HepG2 (cell line): Measurements from ENCODE around the gene LTA4H. TPM values are rescaled to one million over a fixed set of nuclear protein-coding genes. Genes with fewer than 3 reads are reported as not detected.

Source experiments
- ELF1 ChIP-seq: sonication (generic); formaldehyde crosslinking; IDR thresholded peaks from 2 replicates; pipeline ENCODE4 v1.4.0; 2020; ENCODE audit warnings: missing genetic modification reagents
- HMG20A ChIP-seq: IDR thresholded peaks from 2 replicates; pipeline ENCODE4 v1.6.1; 2016; ENCODE audit warnings: borderline replicate concordance
- ZC3H4 ChIP-seq: sonication (generic); formaldehyde crosslinking; IDR thresholded peaks from 2 replicates; pipeline ENCODE4 v1.4.0; 2020; ENCODE audit warnings: missing genetic modification reagents, borderline replicate concordance
- ZMYM2 ChIP-seq: sonication (generic); formaldehyde crosslinking; IDR thresholded peaks from 2 replicates; pipeline ENCODE4 v1.8.0; 2022; ENCODE audit warnings: mild to moderate bottlenecking, missing genetic modification reagents
- ZNF12 ChIP-seq: sonication (generic); formaldehyde crosslinking; IDR thresholded peaks from 2 replicates; pipeline ENCODE4 v1.5.0; 2020; ENCODE audit warnings: missing genetic modification reagents
- ZNF251 ChIP-seq: sonication (generic); formaldehyde crosslinking; IDR thresholded peaks from 2 replicates; pipeline ENCODE4 v1.9.0; 2021; ENCODE audit warnings: mild to moderate bottlenecking, missing genetic modification reagents
- ZNF550 ChIP-seq: sonication (generic); formaldehyde crosslinking; IDR thresholded peaks from 2 replicates; pipeline ENCODE4 v1.4.0; 2020; ENCODE audit warnings: mild to moderate bottlenecking, missing genetic modification reagents, borderline replicate concordance
- ZNF629 ChIP-seq: sonication (generic); formaldehyde crosslinking; conservative IDR thresholded peaks from 2 replicates; pipeline ENCODE4 v1.5.0; 2020; ENCODE audit warnings: missing genetic modification reagents
- ZSCAN9 ChIP-seq: IDR thresholded peaks from 2 replicates; pipeline ENCODE4 v1.6.1; 2016; ENCODE audit warnings: borderline replicate concordance
- polyA plus RNA-seq, 8 experiments: library from polyadenylated mRNA; depleted of rRNA in 3 of 8; stranded (reverse) in 7 of 8; unstranded in 1 of 8; fragments of >200 nt; fragmentation: Illumina TruSeq in 4 of 8; extraction: Trizol in 4 of 8; gene quantifications; 2 replicates each; pipeline versions ENCODE4 v1.2.1 to v1.2.3, GENCODE V29; 2011 to 2016; ENCODE audit warnings: low read depth in 4 of 8, missing spikeins in 1 of 8, mixed read lengths in 1 of 8; ENCODE audit not compliant: insufficient read depth in 1 of 8
- total RNA-seq, 5 experiments: library from RNA; depleted of rRNA; stranded (reverse); fragments of >200 nt; fragmentation: Illumina TruSeq; extraction: Trizol; gene quantifications; 2 replicates each; pipeline ENCODE4 v1.2.3, GENCODE V29; 2016; ENCODE audit warnings: low read depth in 1 of 5
- TF ChIP-seq, protein P1 (sequence below): sonication (generic); formaldehyde crosslinking; IDR thresholded peaks from 2 replicates; pipeline ENCODE4 v1.5.1; 2020; ENCODE audit warnings: missing genetic modification reagents, mild to moderate bottlenecking, borderline replicate concordance
- TF ChIP-seq, protein P2 (sequence below), 2 experiments: sonication (generic) in 1 of 2; formaldehyde crosslinking in 1 of 2; IDR thresholded peaks; 2 replicates each; pipeline versions ENCODE4 v1.4.0 to v1.6.1; 2018 to 2020; ENCODE audit warnings: missing genetic modification reagents in 2 of 2, borderline replicate concordance in 1 of 2, low read depth in 1 of 2, mild to moderate bottlenecking in 1 of 2, missing biosample characterization in 1 of 2

Gene LTA4H
- total and polyA plus RNA-seq, 2 of the 13 experiments (the other 11 are each of a cell fraction or from before 2014, with no cell fraction given) = 87.5 to 90.4 TPM

DNA sequence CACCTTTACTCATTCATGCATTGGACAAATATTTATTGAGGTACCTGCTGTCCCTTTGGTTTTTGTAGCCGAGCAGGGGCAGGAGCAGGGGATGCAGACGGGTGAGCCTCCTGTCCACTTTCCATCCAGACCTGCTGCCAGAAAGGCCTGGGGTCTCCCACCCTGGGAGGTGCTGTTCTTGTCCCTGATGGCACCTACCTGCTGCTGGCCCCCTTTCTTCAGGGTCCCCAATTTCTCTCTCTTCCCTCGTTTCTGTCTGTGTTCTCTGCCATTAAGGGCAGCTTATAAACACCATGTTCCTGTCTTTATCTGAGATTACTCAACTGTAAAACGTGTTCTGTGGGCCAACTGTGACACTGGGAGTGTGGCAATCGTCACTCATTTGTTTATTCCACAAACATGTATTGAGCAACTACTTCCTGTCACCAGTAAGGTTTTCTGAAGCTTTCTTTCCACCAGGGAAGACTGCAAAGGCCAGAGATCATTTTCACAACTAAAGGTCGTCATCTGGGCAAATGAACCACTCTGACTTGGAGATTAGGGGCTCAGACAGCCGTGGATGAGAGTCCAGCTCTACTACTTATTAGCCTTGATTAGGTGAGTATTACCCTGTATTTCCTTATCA is 39.2 kb downstream of the LTA4H start, which contains the start of gene HAL (continued):
- TF ChIP-seq, protein P1, sequence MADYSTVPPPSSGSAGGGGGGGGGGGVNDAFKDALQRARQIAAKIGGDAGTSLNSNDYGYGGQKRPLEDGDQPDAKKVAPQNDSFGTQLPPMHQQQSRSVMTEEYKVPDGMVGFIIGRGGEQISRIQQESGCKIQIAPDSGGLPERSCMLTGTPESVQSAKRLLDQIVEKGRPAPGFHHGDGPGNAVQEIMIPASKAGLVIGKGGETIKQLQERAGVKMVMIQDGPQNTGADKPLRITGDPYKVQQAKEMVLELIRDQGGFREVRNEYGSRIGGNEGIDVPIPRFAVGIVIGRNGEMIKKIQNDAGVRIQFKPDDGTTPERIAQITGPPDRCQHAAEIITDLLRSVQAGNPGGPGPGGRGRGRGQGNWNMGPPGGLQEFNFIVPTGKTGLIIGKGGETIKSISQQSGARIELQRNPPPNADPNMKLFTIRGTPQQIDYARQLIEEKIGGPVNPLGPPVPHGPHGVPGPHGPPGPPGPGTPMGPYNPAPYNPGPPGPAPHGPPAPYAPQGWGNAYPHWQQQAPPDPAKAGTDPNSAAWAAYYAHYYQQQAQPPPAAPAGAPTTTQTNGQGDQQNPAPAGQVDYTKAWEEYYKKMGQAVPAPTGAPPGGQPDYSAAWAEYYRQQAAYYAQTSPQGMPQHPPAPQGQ (CRISPR knock-in tag) = no peak
- TF ChIP-seq ELF1 (peak; percentile 81), ZNF629 (CRISPR knock-in tag) (no peak), HMG20A (peak; percentile 98), ZNF550 (no peak), ZC3H4 (CRISPR knock-in tag) (no peak), ZSCAN9 (peak; percentile 91; the same call in 1 of the 2 replicates), ZMYM2 (CRISPR knock-in tag) (peak; percentile 78), ZNF251 (CRISPR knock-in tag) (0 out of 2 replicates have a peak, but pooled peaks have one; percentile 59), ZNF12 (CRISPR knock-in tag) (peak; percentile 85)
- TF ChIP-seq, protein P2, sequence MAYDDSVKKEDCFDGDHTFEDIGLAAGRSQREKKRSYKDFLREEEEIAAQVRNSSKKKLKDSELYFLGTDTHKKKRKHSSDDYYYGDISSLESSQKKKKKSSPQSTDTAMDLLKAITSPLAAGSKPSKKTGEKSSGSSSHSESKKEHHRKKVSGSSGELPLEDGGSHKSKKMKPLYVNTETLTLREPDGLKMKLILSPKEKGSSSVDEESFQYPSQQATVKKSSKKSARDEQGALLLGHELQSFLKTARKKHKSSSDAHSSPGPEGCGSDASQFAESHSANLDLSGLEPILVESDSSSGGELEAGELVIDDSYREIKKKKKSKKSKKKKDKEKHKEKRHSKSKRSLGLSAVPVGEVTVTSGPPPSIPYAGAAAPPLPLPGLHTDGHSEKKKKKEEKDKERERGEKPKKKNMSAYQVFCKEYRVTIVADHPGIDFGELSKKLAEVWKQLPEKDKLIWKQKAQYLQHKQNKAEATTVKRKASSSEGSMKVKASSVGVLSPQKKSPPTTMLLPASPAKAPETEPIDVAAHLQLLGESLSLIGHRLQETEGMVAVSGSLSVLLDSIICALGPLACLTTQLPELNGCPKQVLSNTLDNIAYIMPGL (CRISPR knock-in tag; IDR thresholded peaks at IDR 0.05; ENCODE audit: borderline replicate concordance in 1 of 2, low read depth in 1 of 2) = peak; percentile 62 to 63; a peak in 3 of 4 replicates
